Sigmoid colon (tissue), 7 donors: ENCODE measurements around the gene RAE1. TPM values are rescaled to one million over a fixed set of nuclear protein-coding genes. Genes with fewer than 3 reads are reported as not detected.

Source experiments
- DNase-seq: peaks from one replicate; pipeline ENCODE4 v3.0.0-alpha.2; 2019
- H3K27ac ChIP-seq, 4 donors: fragments of 200-600 bp; sonication (generic); one replicate each; pipeline ENCODE4 v1.5.1; 2016 to 2019; ENCODE audit warnings: mild to moderate bottlenecking in 1 of 4
- H3K27me3 ChIP-seq, 3 donors: fragments of 200-600 bp; sonication (generic); one replicate each; pipeline ENCODE4 v1.5.1; 2019; ENCODE audit warnings: mild to moderate bottlenecking in 1 of 3
- H3K36me3 ChIP-seq, 4 donors: fragments of 200-600 bp; sonication (generic); one replicate each; pipeline ENCODE4 v1.5.1; 2016 to 2019
- H3K4me1 ChIP-seq, 4 donors: fragments of 200-600 bp; sonication (generic); one replicate each; pipeline ENCODE4 v1.5.1; 2017 to 2019
- H3K4me3 ChIP-seq, 4 donors: fragments of 200-600 bp; sonication (generic); one replicate each; pipeline ENCODE4 v1.5.1; 2017 to 2019; ENCODE audit warnings: mild to moderate bottlenecking in 2 of 4, moderate library complexity in 1 of 4
- H3K9me3 ChIP-seq, 4 donors: fragments of 200-600 bp in 3 of 4; sonication (generic) in 3 of 4; one replicate each; pipeline versions ENCODE4 v1.5.1 to v1.6.1; 2013 to 2019
- CTCF ChIP-seq, 4 experiments: fragments of 450-650 bp in 3 of 4; fragments of 200-600 bp in 1 of 4; IDR thresholded peaks; one replicate each; pipeline ENCODE4 v1.5.1; 2016 to 2019; ENCODE audit warnings: antibody characterized with exemption in 4 of 4, mild to moderate bottlenecking in 3 of 4, moderate library complexity in 2 of 4
- EP300 ChIP-seq, 4 donors: sonication (generic); formaldehyde crosslinking; IDR thresholded peaks; one replicate each; pipeline ENCODE4 v1.6.1; 2017; ENCODE audit warnings: antibody characterized with exemption in 4 of 4
- POLR2A ChIP-seq, 2 donors: fragments of 450-650 bp; IDR thresholded peaks; one replicate each; pipeline ENCODE4 v1.6.1; 2016; ENCODE audit warnings: antibody characterized with exemption in 2 of 2, mild to moderate bottlenecking in 2 of 2, moderate library complexity in 2 of 2
- POLR2AphosphoS5 ChIP-seq, 4 donors: sonication (generic); formaldehyde crosslinking; IDR thresholded peaks; one replicate each; pipeline ENCODE4 v1.6.1; 2017; ENCODE audit warnings: antibody characterized with exemption in 4 of 4
- WGBS, 2 donors: extraction: QIAGEN DNeasy Blood & Tissue Kit; methylation state at CpG; one replicate each; pipeline ENCODE4 v1.1.7; 2013; 5-methylcytosine and 5-hydroxymethylcytosine counted together
- intact Hi-C: fragments of 100-400 bp; cut with DNase I; formaldehyde crosslinking; loops from one replicate; pipeline ENCODE4 v1.15.1; 2023
- polyA plus RNA-seq, 3 donors: library from polyadenylated mRNA; stranded (reverse); fragments of 200-250 nt; gene quantifications; one replicate each; pipeline ENCODE4 v1.2.3, GENCODE V29; 2013
- total RNA-seq, 4 donors: library from RNA; depleted of rRNA; stranded (reverse); fragments of >200 nt; gene quantifications; one replicate each; pipeline ENCODE4 v1.1.0, GENCODE V29; 2016
- donor health status: healthy with polysubstance abuse.
- donor health status: Bipolar disorder and iron deficiency.
- donor health status: healthy.

Gene RAE1
- total and polyA plus RNA-seq, 7 donors, result 13.6 to 20.9 (median 16.4) TPM

GRCh38 chr20:57412347-57413029 is 61.4 kb downstream of the RAE1 start:
- H3K9me3 ChIP-seq, result no peaks in the 10 kb centered on the region
- WGBS, 2 donors, result 76 to 84% methylated on average over 8 of the region's 8 CpGs
- H3K27me3 ChIP-seq, result no peaks in the 10 kb centered on the region
- peaks cover 0 to 61% (median 54%) of the 10 kb centered on the region in 4 donors for H3K4me1 ChIP-seq
- no peak for DNase-seq
- peak overlapping the region in 3 of 4 donors; percentile 70 to 98 (median 98) for H3K27ac ChIP-seq
- peaks cover 14 to 24% (median 20%) of the 10 kb centered on the region in 4 donors for H3K36me3 ChIP-seq
- H3K4me3 ChIP-seq, result no peak overlapping the region
- intact Hi-C loops, result no loop called here
- TF ChIP-seq POLR2A (IDR thresholded peaks at IDR 0.05) (no peak), EP300 (IDR thresholded peaks at IDR 0.05) (no peak), POLR2AphosphoS5 (IDR thresholded peaks at IDR 0.05) (no peak), CTCF (IDR thresholded peaks at IDR 0.05) (no peak)

- intact Hi-C loops, result no loop called here
- TF ChIP-seq POLR2A (IDR thresholded peaks at IDR 0.05) (no peak), EP300 (IDR thresholded peaks at IDR 0.05) (no peak), POLR2AphosphoS5 (IDR thresholded peaks at IDR 0.05) (no peak), CTCF (IDR thresholded peaks at IDR 0.05) (no peak)
- no peak for DNase-seq
- H3K36me3 ChIP-seq, result peaks cover 0 to 9% (median 6%) of the 10 kb centered on the region in 4 donors
- peaks cover 0 to 46% (median 39%) of the 10 kb centered on the region in 4 donors for H3K4me1 ChIP-seq
- WGBS, 2 donors, result 94 to 96% methylated on average over 10 of the region's 10 CpGs
- H3K27me3 ChIP-seq, result no peaks in the 10 kb centered on the region
- H3K27ac ChIP-seq, result peak overlapping the region in 3 of 4 donors; percentile 67 to 70 (median 69)
- no peak overlapping the region for H3K4me3 ChIP-seq
- H3K9me3 ChIP-seq, result no peaks in the 10 kb centered on the region
Measured at GRCh38 chr20:57413986-57414385, 62.9 kb downstream of the RAE1 start.

- intact Hi-C loops, result no loop called here
- WGBS, 2 donors, result 76 to 78% methylated on average over 19 of the region's 19 CpGs
- Histone ChIP-seq H3K27ac (peak overlapping the region in 3 of 4 donors; percentile 67 to 70 (median 69)), H3K27me3 (no peaks in the 10 kb centered on the region), H3K9me3 (no peaks in the 10 kb centered on the region), H3K4me3 (no peak overlapping the region), H3K36me3 (peaks cover 0 to under 1% (median under 1%) of the 10 kb centered on the region in 4 donors), H3K4me1 (peaks cover 0 to 36% (median 30%) of the 10 kb centered on the region in 4 donors)
- TF ChIP-seq POLR2A (IDR thresholded peaks at IDR 0.05), result no peak
- TF ChIP-seq POLR2AphosphoS5 (IDR thresholded peaks at IDR 0.05), result peak in 2 of 4 donors; percentile 18 to 31
- DNase-seq, result no peak
Measured at GRCh38 chr20:57414867-57415592, 64.0 kb downstream of the RAE1 start.

- no peak for DNase-seq
- H3K4me1 ChIP-seq, result peaks cover 0 to 28% (median 27%) of the 10 kb centered on the region in 4 donors
- H3K4me3 ChIP-seq, result no peak overlapping the region
- H3K27ac ChIP-seq, result peak overlapping the region in 3 of 4 donors; percentile 67 to 70 (median 69)
- WGBS, 2 donors, result 86 to 90% methylated on average over 11 of the region's 11 CpGs
- no peaks in the 10 kb centered on the region for H3K27me3 ChIP-seq
- no peaks in the 10 kb centered on the region for H3K9me3 ChIP-seq
- TF ChIP-seq CTCF (IDR thresholded peaks at IDR 0.05) (no peak), POLR2AphosphoS5 (IDR thresholded peaks at IDR 0.05) (no peak), POLR2A (IDR thresholded peaks at IDR 0.05) (no peak), EP300 (IDR thresholded peaks at IDR 0.05) (no peak)
- intact Hi-C loops, result no loop called here
- no peaks in the 10 kb centered on the region for H3K36me3 ChIP-seq
Measured at GRCh38 chr20:57415771-57416170, 64.7 kb downstream of the RAE1 start.
